Neural crest cell (in vitro differentiated cells): ENCODE data around the gene PTPN13. TPM values are rescaled to one million over a fixed set of nuclear protein-coding genes. Genes with fewer than 3 reads are reported as not detected.

Source experiments
- DNase-seq: peaks from one replicate; pipeline ENCODE4 v3.0.0; 2021; ENCODE audit warnings: low read depth, mixed read lengths, low spot score
- H3K27ac Mint-ChIP-seq: one replicate; pipeline ENCODE4 v1.8.0; 2021; ENCODE audit warnings: mild to moderate bottlenecking, mixed read lengths; ENCODE audit not compliant: unreplicated experiment
- H3K27me3 Mint-ChIP-seq: 2 replicates; pipeline ENCODE4 v1.8.0; 2021; ENCODE audit warnings: low read depth, mild to moderate bottlenecking, mixed read lengths
- H3K36me3 Mint-ChIP-seq: 2 replicates; pipeline ENCODE4 v1.8.0; 2021; ENCODE audit warnings: low read depth, mild to moderate bottlenecking, mixed read lengths
- H3K4me1 Mint-ChIP-seq: 2 replicates; pipeline ENCODE4 v1.8.0; 2021; ENCODE audit warnings: mixed read lengths
- H3K4me3 Mint-ChIP-seq: one replicate; pipeline ENCODE4 v1.8.0; 2021; ENCODE audit warnings: mild to moderate bottlenecking, mixed read lengths
- H3K9me3 Mint-ChIP-seq: 2 replicates; pipeline ENCODE4 v1.8.0; 2021; ENCODE audit warnings: mixed read lengths
- total RNA-seq: library from RNA; stranded (reverse); gene quantifications from 2 replicates; pipeline ENCODE4 v1.2.1, GENCODE V29; 2021
- TF ChIP-seq, protein P1 (sequence below): fragments of 200-600 bp; sonication (generic); conservative IDR thresholded peaks from 2 replicates; pipeline ENCODE4 v1.5.0; 2021; ENCODE audit warnings: antibody characterized with exemption, mild to moderate bottlenecking

Gene PTPN13
- total RNA-seq, 1 donor from 2014 or later = 65.6 TPM

DNA sequence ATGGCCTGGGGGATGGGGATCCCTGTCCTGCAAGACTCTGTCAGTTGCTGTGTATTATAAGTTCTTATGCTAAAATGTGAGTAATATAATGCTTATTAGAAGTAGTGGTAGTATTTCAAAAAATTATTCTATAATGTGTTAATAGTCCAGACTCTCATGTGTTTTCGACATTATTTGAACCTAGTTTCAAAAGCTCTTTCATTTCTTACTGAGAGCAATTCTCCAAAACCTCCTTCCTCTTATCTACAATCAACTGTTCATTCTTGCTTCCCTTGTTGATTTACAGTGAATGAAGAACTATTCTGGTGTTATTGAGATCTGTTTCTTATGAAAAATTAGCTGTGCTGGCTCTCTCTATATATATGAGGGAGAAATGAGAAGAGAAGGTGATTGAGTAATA lies 32.9 kb upstream of the PTPN13 start:
- Mint-ChIP-seq H3K4me3 (no peak overlapping the region), H3K27me3 (no peaks in the 10 kb centered on the region), H3K4me1 (peaks cover 12% of the 10 kb centered on the region), H3K36me3 (no peaks in the 10 kb centered on the region), H3K27ac (no peak overlapping the region), H3K9me3 (no peaks in the 10 kb centered on the region)
- DNase-seq = no peak
- TF ChIP-seq, protein P1, sequence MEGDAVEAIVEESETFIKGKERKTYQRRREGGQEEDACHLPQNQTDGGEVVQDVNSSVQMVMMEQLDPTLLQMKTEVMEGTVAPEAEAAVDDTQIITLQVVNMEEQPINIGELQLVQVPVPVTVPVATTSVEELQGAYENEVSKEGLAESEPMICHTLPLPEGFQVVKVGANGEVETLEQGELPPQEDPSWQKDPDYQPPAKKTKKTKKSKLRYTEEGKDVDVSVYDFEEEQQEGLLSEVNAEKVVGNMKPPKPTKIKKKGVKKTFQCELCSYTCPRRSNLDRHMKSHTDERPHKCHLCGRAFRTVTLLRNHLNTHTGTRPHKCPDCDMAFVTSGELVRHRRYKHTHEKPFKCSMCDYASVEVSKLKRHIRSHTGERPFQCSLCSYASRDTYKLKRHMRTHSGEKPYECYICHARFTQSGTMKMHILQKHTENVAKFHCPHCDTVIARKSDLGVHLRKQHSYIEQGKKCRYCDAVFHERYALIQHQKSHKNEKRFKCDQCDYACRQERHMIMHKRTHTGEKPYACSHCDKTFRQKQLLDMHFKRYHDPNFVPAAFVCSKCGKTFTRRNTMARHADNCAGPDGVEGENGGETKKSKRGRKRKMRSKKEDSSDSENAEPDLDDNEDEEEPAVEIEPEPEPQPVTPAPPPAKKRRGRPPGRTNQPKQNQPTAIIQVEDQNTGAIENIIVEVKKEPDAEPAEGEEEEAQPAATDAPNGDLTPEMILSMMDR = no peak

DNA sequence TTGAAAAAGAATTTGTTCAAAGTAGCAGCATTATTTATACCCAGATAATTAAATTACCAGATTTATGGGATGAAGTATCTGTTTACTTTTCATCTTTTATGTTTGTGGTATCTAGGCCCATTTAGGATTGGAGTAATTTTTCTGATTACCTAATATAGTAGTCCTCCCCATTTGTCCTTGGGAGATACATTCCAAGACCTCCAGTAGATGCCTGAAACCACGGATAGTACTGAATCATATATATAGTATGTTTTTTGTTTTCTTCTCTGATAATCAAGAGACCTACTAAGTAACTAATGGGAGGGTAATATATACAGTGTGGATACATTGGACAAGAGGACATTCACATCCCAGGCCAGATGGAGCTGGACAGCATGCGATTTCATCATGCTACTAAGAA lies 30.7 kb upstream of the PTPN13 start:
- Mint-ChIP-seq H3K36me3 (no peaks in the 10 kb centered on the region), H3K9me3 (no peaks in the 10 kb centered on the region), H3K4me1 (peaks cover 5% of the 10 kb centered on the region), H3K27me3 (no peaks in the 10 kb centered on the region), H3K4me3 (no peak overlapping the region), H3K27ac (no peak overlapping the region)
- no peak for DNase-seq
- TF ChIP-seq, protein P1 = no peak

DNA sequence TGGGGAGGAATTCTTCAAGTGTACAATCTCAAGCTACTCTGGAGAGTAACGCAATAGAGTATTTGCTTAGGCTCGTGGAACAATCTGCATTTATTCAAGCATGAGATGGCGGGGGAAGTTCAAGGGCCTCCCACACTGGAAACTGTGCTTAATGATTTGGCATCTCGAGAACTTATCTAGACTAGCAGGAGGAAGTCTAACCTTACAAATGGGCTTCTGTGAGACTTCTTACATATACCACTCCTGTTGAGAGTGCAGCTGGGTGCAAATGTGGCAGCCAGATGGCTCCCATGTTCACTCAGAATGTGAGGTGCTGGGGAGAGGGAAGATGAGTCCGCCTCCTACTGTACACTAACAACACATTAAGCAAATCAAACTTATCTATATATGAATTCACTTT lies 29.3 kb upstream of the PTPN13 start:
- peak overlapping the region; percentile 37 for H3K27ac Mint-ChIP-seq
- peaks cover 5% of the 10 kb centered on the region for H3K4me1 Mint-ChIP-seq
- no peaks in the 10 kb centered on the region for H3K36me3 Mint-ChIP-seq
- no peaks in the 10 kb centered on the region for H3K9me3 Mint-ChIP-seq
- TF ChIP-seq, protein P1 = no peak
- no peak overlapping the region for H3K4me3 Mint-ChIP-seq
- no peak for DNase-seq
- H3K27me3 Mint-ChIP-seq = no peaks in the 10 kb centered on the region

DNA sequence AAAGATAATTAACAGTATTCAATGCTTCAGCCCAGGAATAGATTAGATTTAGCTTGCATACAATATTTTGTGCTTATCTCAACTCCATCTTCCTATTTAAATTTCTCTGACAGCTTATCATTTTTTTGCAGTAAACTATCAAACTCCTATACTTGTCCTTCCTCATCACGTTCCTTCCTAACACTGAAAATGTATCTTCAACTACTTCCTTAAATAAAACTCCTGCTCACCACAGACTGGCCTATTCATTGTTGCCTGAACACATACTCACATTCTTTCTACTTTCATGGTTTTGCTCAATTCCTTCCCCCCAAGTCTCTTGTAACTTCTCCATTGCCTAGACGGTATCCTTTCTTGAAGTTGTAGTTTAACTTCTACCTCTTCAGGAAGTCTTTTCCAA lies 28.5 kb upstream of the PTPN13 start:
- Mint-ChIP-seq H3K4me3 (no peak overlapping the region), H3K27me3 (no peaks in the 10 kb centered on the region), H3K4me1 (peaks cover 5% of the 10 kb centered on the region), H3K9me3 (no peaks in the 10 kb centered on the region), H3K36me3 (no peaks in the 10 kb centered on the region), H3K27ac (no peak overlapping the region)
- no peak for DNase-seq
- TF ChIP-seq, protein P1 = no peak

DNA sequence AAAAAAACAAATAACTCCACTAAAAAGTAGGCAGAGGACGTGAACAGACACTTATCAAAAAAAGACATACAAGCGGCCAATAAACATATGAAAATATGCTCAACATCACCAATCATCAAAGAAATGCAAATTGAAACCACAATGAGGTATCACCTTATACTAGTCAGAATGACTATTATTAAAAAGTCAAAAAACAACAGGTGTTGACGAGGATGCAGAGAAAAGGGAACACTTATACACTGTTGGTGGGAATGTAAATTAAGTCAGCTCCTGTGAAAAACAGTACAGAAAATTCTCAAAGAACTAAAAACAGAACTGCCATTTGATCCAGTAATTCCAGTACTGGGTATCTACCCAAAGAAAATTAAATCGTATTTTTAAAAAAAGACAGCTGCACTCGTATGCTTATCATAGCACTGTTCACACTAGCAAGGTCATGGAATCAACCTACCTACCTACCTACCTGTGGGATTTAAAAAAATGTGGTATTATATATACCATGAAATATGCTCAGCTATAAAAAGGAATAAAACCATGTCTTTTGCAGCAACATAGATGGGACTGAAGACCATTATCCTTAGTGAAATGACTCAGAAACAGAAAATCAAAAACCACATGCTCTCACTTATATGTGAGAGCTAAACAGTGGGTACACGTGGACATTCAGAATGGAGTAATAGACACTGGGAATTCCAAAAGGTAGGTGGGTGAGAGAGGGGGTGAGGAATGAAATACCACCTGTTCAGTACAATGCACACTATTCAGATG lies 24.8 kb upstream of the PTPN13 start:
- Mint-ChIP-seq H3K4me3 (no peak overlapping the region), H3K27ac (no peak overlapping the region), H3K27me3 (no peaks in the 10 kb centered on the region), H3K36me3 (no peaks in the 10 kb centered on the region), H3K9me3 (no peaks in the 10 kb centered on the region), H3K4me1 (peaks cover 5% of the 10 kb centered on the region)
- no peak for DNase-seq
- TF ChIP-seq, protein P1 = no peak
